GM18868 (cell line): Measurements from ENCODE around the gene SLC14A1.

Experiments
- ATAC-seq: cut with Tn5 transposase; IDR thresholded peaks from one replicate; pipeline ENCODE4 v1.9.1; 2021; ENCODE audit warnings: mild to moderate bottlenecking, moderate library complexity; ENCODE audit not compliant: unreplicated experiment

Gene SLC14A1

DNA sequence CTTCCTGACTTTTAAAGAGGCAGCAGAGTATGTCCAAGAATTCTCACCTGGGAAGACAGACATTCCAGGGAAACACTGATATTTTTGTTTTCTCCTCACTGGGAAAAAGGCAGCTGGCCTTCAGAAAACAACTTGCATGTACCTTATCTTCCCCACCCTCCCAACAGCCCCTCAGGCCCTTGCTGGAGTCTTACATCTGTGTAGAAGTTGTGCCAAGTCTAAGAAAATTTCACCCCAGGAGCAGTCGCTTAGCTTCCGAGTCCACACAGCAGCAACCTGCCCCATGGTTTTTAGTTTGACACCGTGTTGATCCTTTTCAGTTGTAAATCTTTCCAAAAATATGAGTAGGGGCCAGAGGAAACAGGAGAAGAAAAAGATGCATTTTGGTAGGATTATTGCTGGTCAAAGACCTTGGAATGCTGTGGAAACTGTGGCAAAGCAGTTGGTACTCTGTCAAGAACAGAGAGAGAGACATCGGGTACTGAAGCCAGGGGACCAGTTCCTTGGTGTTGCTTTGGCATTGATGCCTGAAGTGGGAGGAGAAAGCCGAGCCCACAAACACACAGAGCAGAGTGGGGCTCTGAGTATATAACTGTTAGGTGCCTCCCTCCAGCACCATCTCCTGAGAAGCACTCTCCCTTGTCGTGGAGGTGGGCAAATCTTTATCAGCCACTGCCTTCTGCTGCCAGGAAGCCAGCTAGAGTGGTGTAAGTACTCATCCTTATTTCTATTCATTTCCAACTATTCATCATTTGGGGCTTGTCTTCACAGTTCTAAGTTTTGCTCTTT is at the start of gene SLC14A1:
TSS of gene SLC14A1 (plus strand) at position 615 of the 789 bp plus-strand sequence. CDS start 6,140 bp downstream, outside the sequence.
- no peak for ATAC-seq

- ATAC-seq = no peak
These were observed 46.6 kb upstream of the SLC14A1 start for GRCh38 chr18:45677276-45677807.

DNA sequence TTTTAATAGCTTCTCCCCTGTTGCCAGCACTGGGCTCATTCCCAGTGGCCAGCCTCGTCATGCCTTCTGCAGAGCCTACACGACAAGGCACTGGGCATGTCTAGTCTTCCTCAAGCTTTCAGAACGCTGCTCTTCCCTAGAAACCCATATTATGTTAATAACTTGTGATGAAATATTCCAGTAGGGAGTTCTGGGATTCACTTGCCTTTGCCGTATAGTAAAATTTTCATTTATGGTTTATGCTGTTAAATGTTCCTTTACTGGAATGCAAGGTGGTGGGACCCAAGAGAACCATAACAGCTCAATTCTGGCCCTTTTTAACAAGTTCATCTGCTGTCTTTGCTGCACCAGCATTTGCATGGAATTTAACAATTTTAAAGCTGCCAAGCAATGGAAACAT is 45.5 kb upstream of the SLC14A1 start:
- ATAC-seq = no peak

DNA sequence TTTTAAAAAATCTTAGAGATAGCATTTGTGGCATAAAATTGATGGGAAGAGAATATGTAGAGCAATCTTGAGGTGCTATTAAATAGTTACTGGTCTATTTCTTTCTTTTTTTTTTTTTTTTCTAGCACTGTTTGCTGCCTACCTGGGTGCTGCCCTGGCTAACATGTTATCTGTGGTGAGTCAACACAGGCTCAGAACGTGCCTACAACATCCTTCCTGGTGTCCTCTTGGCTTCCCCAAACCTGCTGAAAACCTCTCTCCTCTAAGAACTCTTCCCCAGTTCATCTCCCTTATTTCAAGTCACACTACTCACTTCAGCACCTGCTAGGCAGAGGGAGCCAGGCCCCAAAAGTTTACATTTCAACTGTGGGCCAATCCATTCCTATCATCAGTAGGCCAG is 45.1 kb upstream of the SLC14A1 start:
- no peak for ATAC-seq

DNA sequence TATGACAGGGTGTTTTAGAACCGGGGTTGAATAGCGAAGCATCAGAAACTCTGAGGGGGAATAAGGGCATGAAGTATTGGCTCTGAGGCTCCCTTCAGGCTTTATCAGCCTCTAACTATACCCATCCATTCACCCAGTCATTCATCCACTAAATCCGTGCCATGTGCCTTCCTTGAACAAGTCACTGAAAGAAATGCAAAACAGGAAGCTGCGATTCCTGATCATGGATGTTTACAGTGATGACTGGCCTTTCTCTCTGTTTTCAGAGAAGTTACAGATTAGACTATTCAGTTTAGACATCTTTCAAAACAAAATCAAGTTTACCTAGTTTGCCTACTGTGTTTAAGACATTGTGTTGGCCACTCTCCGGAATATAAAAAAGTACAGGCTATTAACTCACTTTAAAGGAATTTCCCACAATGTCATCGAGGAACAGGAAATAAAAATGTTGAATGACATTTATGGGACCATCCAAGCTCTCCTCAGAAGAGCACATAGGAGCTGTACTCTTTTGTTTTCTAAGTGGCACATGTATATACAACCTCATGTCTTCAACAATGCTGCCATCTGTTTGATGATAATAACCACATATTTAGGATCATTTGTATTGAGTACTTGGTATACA is 43.8 kb upstream of the SLC14A1 start:
- ATAC-seq = no peak

GRCh38 chr18:45682181-45682580 is 41.8 kb upstream of the SLC14A1 start:
- no peak for ATAC-seq

GRCh38 chr18:45684341-45685115 is 39.5 kb upstream of the SLC14A1 start:
- no peak for ATAC-seq

- peak; percentile 85 for ATAC-seq
These were observed 36.9 kb upstream of the SLC14A1 start for GRCh38 chr18:45686891-45687611.

DNA sequence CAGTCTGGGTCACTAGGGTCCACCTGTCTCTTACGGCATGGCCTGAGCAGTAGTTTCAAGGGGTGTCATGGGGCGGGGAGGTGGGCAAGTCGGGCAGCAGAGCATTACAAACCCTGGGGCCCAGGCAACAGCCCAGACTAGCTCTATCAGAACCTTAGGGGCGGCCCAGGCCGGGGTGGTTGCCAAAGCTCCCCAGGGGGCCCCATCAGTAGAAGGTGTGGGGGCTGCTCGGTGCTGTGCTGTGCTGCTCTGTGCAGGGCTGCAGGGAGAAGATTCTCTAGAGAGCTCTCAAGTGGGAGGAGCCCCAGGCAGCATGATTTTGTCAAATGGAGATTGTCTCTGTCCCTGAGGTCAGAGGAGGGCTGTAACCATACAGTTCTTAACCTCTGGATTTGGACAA is 36.4 kb upstream of the SLC14A1 start:
- ATAC-seq = peak; percentile 32

DNA sequence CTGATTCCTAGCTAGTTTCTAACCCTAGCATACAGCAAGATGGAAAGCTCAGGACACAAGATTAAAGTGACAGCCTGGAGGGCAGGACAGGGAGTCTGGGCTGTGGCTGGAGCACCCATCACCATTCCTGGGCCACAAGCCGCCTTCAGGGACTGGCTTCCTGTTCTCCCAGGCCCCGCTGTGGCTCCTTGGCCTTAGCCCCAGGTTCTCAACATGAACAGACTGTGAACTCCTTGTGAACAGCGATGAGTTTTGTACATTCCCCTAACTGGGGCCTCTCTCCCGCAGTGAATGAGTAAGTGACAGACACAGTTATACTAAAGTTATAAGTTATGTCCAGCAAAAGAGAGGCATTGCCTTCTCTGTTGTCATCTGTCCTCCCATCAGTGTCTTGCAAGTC is 35.9 kb upstream of the SLC14A1 start:
- ATAC-seq = no peak

GRCh38 chr18:45688833-45689232 is 35.1 kb upstream of the SLC14A1 start:
- no peak for ATAC-seq

GRCh38 chr18:45689396-45689795 is 34.6 kb upstream of the SLC14A1 start:
- ATAC-seq = no peak

DNA sequence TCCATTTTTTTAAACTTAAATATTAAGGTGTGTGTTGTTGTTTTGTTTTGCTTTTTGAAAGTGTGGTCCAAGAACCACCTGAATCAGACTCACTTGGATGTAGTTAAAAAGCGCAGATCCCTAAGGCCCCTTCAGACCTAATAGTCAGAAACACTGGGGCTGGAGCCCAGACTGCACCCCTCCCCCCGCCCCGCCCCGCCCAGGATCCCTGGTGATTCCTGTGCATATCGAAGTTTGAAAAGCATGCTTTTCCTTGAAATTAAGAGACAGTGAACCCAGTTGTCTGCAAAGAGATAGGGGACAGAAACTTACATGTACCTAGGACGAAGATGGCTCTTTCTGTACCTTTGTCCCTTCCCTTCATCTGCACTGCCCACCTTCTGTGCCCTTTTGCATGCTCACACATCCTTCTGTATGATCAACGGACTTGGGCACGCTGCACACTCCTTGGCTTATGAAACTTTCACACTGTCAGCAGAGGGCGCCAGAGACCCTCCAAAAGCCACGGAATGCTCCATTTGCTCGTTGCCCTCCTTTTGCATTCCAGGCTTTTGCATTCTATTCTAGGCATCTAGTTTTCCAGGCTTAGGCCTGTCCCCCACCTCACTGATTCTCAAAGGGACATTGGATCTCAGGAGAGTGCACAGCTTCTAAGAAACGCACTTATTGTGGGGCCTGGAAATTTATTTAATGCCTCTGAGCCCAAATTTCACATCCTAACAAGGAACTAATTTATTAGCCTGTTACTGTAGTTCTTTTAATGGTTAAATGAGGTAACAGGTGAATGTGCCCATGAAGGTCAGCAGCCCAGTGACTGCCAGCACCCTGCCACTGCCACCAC is 32.8 kb upstream of the SLC14A1 start:
- peak; percentile 18 for ATAC-seq

- ATAC-seq = no peak
These were observed 32.2 kb upstream of the SLC14A1 start for GRCh38 chr18:45691816-45692179.

- no peak for ATAC-seq
These were observed 21.2 kb upstream of the SLC14A1 start for GRCh38 chr18:45702708-45703265.

DNA sequence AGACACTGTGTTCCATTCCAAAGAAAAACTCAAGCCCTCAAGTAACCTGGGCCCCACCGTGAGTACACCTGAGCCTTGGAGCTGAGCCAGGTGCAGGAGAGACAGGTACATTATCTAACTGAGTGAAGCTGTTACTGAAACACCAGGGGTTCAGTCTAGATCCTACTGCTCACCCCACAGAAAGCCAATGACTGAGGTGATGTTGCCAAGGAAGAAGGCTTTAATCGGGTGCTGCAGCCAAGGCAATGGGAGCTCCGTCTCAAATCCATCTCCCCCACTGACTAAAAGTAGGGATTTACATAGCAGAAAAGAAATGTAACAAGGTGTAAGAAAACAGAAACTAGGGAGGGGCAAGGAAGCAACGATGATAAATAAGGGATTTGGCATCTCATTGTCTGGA is 15.2 kb upstream of the SLC14A1 start:
- ATAC-seq = no peak

DNA sequence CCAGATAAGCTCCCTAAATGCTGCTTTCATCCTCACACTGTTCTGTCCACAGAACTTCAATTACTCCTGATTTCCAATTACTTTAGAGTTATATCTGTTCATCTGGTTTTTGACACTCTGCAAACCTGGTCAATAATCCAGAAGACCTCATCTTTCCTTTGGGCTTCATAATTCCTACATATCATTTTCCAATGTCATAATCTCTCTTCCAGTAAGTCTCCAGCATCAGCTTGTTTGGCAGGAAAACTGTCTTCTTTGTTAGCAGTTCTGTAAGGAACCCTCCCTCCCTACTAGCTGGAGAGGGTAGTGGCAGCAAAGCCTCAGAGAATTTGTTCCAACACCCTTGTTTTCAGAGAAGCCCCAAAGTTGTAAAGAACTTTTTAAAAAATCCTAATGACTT is 11.9 kb upstream of the SLC14A1 start:
- no peak for ATAC-seq

DNA sequence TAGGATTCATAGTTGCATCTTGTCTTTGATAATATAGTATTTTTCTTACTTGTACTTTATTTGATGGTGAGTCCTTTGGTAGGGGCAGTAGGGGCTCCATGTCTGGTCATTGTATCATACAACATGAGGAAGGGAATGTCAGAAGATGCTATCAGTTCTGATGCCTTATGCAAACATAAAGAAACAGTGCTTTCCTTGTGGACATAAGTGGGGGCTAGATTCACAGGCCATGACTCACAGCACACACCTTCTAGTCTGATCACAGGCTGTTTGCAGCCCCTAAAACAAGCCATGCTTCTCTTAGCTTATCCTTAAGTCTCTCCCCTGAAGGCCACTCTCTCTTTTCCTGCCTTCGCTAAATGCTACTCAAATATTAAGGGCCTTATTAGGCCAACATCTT is 10.7 kb upstream of the SLC14A1 start:
- no peak for ATAC-seq

GRCh38 chr18:45715212-45715780 is 8.7 kb upstream of the SLC14A1 start:
- ATAC-seq = no peak
